IPS DF 19.7 (cell line): Measurements from ENCODE around the gene CHRNA4.

Experiments used
- DNase-seq: peaks from one replicate; pipeline ENCODE4 v3.0.0-alpha.2; 2013; ENCODE audit warnings: low read depth, low spot score

The CHRNA4 gene

DNA sequence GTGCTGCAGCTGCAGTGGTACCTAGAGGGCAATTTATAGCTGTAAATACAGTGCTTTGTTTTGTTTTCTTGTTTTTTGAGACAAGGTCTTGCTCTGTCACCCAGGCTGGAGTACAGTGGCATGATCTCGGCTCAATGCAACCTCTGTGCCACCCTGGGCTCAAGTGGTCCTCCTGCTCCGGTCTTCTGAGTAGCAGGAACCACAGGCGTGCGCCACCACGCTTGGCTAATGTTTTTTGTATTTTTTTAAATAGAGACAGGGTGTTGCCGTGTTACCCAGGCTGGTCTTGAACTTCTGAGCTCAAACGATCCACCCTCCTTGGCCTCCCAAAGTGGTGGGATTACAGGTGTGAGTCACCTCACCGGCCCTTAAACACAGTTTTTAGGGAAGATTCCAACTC is 26.8 kb downstream of the CHRNA4 start:
- DNase-seq = no peak

- DNase-seq = no peak
Measured at GRCh38 chr20:63333241-63333836, 27.8 kb downstream of the CHRNA4 start.

DNA sequence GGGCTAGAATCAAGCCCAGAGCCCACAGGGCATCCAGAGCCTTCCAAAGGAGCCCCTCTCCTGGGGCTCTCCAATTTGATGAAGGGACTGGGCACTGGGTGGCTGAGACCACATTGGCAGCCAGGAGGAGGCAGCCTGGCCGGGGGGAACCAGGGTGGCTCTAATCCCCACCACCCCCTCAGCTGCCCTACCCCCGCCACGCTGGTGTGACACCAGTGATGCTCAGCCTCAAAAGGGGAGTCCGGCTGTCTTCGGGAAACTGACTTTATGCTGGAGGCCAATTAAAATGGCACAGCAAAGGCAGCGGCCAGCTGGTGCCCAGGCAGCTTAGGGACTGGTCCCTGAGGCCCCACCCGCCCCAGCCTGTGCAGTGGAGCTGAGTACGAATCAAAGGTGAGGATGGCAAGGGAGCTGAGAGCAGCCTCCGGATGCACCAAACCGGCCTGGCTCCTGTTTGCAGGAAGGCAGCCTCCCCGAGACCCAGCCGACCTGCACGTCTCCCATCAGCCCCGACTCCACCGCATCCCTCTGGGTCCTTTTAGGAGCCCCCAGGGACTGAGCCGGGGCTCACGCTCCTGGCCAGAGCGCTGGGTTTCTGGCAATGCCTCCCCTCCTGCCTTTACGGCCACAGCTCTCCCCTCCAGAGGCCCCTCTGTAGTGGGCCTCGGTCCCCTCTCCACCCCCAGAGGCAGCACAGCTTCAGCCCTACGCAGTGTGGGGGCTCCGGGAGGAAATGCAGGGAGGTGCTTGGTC is 28.5 kb downstream of the CHRNA4 start:
- no peak for DNase-seq

DNA sequence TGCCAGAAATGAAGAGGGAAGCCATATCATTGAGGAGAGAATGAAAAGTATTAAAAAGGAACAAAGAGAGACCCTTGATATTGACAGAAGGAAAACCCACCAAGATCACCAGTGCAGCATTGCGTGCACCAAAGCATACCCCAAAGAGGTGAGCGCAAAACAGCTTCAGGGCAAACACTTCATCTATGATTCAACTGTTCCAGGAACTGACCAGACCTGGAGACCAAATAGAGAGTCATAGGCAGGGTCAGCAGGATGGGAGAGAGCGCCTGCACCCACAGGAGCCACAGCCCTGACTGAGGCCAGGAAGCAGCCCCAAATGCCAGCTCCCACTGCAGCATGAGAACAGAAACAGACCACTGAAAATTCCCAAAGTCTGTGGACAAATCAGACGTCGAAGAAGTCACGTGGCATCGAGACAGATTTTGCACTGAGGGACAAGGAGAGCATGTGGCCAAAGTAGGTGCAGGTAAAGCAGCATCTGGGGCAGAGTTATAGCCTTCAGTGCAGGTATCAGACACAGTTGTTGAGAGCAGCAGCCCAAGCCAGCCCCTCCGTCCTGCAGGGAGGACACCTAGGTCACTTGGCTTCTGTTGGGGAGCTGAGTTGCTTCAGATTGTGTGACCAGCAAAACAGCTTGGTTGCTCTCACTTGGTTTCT is 29.3 kb downstream of the CHRNA4 start:
- DNase-seq = no peak

GRCh38 chr20:63330940-63331339 is 30.2 kb downstream of the CHRNA4 start:
- peak; percentile 12 for DNase-seq

GRCh38 chr20:63330084-63330760 is 30.9 kb downstream of the CHRNA4 start:
- DNase-seq = no peak

- DNase-seq = no peak
Measured at GRCh38 chr20:63329331-63330083, 31.6 kb downstream of the CHRNA4 start.

DNA sequence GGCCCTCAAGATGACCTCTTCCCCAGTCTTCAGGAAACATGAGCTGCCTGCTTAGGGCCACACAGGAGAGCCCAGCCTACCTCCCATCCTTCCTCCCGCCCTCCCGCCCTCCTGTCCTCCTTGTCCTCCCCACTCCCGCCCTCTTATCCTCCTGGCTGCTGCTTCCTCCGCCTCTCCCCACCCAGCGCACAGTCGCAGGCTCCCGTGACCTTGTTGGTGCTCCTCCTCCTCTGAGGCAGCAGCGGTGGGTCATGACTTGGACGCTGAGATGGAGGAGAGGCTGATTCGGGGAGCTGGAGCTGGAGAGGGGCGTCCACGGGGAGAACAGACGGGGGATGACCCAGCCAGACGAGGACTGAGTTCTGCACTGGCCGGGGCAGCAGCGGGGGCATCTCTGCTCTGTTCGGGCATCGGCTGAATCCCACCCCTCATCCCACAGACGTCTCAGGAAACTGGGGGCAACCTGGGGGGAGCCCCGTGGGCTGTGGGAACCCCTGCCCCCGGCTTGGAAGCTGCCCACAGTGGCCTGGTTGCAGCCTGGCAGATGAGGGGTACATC is 32.4 kb downstream of the CHRNA4 start:
- DNase-seq = no peak

- DNase-seq = no peak
Measured at GRCh38 chr20:63328026-63328700, 33.0 kb downstream of the CHRNA4 start.

GRCh38 chr20:63327231-63327745 is 33.9 kb downstream of the CHRNA4 start:
- DNase-seq = no peak

DNA sequence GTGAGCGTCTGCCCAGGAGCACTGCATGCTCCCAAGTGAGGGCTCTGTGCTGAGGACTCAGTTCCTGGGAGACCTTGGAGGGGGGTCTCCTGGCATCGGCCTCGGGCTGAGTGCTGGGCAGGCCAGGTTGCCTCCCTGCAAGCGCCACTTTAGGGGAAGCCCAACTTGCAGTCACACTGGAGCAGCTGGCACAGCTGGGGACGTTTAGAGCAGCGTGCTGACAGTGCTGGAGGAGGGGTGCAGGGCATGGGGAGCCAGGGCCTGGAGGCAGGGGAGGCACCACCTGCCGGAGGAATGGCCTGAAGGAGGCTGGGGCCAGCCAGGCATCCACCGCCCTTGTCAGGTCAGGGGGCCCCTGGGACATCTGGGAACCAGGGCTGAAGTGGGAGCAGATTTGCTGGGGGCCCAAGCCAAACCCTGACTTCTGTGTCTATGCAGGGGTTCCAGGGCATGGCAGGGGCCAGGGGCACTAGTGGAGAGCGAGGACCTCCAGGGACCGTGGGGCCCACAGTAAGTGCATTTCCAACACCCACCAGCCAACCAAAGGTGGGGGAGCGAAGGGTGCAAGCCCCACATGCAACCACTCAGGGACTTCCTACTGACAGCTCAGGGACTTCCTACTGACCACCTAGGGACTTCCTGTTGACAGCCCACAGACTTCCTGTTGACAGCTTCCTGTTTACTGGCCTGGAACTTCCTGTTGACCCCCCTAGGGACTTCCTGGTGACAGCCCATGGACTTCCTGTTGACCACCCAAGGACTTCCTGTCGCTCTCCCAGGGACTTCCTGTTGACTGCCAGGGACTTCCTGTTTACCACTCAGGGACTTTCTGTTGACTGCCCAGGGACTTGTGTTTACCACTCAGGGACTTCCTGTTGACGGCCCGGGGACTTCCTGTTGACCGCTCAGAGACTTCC is 34.6 kb downstream of the CHRNA4 start:
- no peak for DNase-seq

GRCh38 chr20:63325554-63326313 is 35.4 kb downstream of the CHRNA4 start:
- DNase-seq = no peak

GRCh38 chr20:63325021-63325471 is 36.1 kb downstream of the CHRNA4 start:
- no peak for DNase-seq

GRCh38 chr20:63323357-63323981 is 37.7 kb downstream of the CHRNA4 start:
- no peak for DNase-seq

- no peak for DNase-seq
Measured at GRCh38 chr20:63322933-63323273, 38.2 kb downstream of the CHRNA4 start.

DNA sequence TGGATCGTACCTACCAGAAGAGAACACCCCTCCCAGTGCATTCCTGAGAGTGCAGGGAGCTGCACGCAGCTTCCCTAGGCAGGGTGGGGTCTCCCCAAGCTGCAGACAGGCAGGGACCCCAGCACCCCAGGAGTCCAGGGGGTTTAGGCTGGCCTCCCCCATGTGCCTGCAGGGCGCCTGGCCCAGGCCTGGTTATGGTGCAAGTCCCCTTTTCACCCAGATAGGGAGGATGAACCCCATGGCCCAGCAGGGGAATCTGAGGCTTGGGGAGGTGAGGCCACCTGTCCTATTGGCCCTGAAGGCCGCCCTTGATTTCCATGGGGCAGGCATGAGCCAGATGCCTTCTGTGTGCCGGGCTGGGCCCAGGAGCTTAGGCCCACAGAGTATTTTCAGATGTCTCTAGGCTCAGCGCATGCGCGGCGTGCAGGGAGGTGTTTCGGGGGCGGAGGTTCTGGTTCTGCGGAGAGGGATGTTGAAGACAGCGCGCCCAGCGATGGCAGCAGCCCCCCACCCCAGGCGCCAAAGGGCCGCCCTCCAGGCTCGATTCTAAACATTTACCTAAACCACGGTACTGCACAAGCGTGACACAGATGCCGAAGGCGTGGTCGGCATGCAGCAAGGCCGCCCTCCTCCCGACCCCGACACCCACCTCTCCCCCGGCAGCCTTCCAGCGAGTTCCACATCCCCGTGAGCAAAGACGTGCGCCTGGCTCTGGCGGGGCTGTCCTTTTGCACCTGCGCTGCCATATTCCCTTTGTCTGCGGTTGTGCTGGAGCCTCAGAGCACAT is 38.8 kb downstream of the CHRNA4 start:
- DNase-seq = no peak

- no peak for DNase-seq
Measured at GRCh38 chr20:63321148-63321831, 39.9 kb downstream of the CHRNA4 start.
